HG03457 (cell line): ENCODE results near the gene KIAA1549.
"Not testable (repeated sequence)": the region's sequence is repeated elsewhere in the genome, so short reads cannot be mapped to it uniquely, and the experiment has no call there.

Experiments
- ATAC-seq: cut with Tn5 transposase; IDR thresholded peaks from one replicate; pipeline ENCODE4 v1.9.1; 2021; ENCODE audit warnings: moderate number of reproducible peaks; ENCODE audit not compliant: unreplicated experiment

Gene KIAA1549

DNA sequence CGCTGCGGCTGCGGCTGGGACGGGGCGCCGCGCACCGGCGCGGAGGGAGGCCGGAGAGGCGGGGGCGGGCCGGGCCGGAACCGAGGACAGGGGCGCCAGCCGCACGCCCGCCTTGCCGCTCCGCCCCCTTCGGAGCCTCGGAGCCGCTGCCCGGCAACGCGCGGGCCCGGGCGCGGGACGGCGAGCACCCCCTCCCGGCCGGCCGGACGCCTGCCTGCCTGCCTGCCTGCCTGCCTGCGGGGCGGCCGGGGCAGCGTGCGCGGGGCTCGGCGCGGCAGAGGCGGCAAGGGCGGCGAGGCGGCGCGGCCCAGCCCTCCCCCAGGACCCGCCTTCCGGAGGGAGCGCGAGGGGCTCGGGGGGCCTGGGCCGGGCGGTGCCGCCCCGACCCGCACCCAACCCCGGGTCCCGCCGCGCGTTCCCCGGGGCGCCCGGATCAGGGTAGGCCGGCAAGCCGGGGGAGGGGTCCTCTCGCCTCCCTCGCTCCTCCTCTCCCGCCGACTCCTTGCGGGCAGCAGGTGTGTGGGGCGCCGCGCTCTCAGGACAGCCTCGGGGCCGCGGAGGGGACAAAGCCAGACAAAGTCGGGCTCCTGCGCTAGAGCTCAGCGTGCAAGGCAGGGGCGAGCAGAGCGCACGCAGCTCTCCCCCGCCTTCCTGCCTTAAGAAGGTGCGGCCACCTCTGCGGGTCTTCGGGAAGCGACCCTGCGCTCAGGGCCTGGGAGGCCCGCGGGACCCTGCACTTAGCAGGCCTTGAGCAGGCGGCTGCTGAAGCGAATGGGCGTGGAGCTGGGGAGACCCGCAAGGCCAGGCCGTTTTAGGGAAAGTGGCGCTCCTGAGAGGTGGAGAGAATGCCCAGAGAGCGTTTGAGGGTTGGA is at the start of gene KIAA1549:
Gene KIAA1549 (minus strand): TSS at position 58 of the 872 bp plus-strand sequence. CDS start 120 bp downstream, outside the sequence.
- ATAC-seq, result peak; percentile 86

GRCh38 chr7:139029353-139029752 is 48.2 kb upstream of the KIAA1549 start:
- no peak for ATAC-seq

DNA sequence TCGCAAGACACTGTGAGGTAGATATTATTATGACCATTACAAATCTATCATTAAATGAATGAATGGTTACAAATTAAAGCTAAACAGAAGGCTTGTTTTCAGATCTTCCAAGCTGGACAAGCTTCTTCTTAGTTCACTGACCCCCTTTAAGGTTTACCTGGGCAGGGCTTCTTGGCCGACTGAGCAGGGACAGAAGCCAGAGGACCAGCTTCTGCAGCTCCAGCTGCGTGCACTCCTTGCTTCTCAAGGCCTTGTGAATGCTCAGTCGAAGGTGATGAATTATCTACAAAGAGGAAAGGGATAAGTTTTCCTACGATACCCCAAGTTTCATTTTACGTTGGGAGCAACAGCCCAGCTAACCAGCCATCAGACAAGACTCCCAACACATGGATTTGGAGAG is 45.4 kb upstream of the KIAA1549 start:
- no peak for ATAC-seq

- ATAC-seq, result not testable (repeated sequence)
Observed at GRCh38 chr7:139025861-139026260, 44.7 kb upstream of the KIAA1549 start.

DNA sequence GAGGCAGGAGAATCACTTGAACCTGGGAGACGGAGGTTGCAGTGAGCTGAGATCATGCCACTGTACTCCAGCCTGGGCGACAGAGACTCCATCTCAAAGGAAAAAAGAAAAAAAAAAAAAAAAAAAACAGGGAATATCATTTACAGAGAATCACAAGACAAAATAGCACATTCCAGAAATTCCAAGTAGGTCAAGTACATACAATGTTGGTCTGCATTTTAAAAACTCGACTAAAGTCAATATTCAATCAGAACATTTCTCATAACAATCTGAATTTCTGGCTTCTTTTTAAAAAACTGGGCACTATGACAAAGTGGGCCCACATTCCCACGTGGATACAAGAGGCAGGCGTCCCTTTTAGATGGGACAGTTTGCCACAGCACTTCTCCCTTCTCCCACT is 41.9 kb upstream of the KIAA1549 start:
- ATAC-seq, result no peak

GRCh38 chr7:139022286-139022685 is 41.1 kb upstream of the KIAA1549 start:
- no peak for ATAC-seq

- no peak for ATAC-seq
Observed at GRCh38 chr7:139018910-139019309, 37.7 kb upstream of the KIAA1549 start.

DNA sequence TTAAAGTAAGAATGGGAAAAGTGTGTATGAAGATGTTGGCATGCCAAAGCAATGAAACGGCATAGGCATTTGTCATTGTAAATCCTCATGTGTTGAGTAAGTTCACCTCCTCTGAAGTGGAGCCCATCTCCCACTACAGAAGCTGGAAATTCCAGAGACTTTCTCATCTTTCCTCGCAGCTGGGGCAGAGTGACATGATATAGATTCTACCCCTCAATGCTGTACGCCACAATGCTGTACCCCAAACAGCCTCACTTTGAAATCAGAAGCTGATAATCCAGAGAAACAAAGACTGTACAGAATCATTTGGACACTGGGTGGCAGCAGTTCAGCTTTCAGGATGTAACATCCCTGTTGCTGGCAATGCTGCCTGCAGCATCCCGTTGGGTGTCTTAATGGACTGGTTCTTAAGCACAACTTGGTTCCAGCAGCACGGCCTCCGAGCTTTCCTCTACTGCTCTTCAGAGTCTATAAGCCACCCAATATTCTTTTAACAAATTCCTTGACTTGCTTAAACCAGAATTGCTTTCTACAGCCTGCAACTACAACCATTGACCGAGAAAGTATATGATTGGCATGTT is 35.8 kb upstream of the KIAA1549 start:
- ATAC-seq, result peak; percentile 83

GRCh38 chr7:139011373-139011772 is 30.2 kb upstream of the KIAA1549 start:
- ATAC-seq, result no peak

GRCh38 chr7:139004321-139005090 is 23.3 kb upstream of the KIAA1549 start:
- ATAC-seq, result no peak

DNA sequence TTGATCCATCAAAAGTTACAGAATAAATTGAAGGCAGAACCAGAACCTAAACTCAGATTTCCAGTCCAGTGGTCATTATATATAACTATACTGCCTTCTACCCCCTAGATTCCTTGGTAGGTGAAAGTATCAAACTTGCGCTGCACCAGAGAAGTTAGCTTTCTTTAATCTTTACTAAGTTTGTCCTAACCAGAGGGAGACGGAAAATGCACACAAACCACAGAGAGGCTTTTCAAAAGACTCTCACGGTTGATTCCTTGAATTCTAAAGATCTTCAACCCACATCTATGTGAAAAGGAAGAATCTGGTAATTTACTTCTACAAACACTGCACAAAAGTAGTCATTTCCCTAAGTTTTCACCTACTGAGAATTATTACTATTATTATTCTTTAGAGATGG is 18.2 kb upstream of the KIAA1549 start:
- ATAC-seq, result no peak

- no peak for ATAC-seq
Observed at GRCh38 chr7:138992052-138992531, 10.9 kb upstream of the KIAA1549 start.

- no peak for ATAC-seq
Observed at GRCh38 chr7:138987686-138988085, 6.5 kb upstream of the KIAA1549 start.

- no peak for ATAC-seq
Observed at GRCh38 chr7:138982204-138982623, 1.0 kb upstream of the KIAA1549 start.

- peak; percentile 35 for ATAC-seq
Observed at GRCh38 chr7:138980563-138981291, 462 bp downstream of the KIAA1549 start.

- ATAC-seq, result no peak
Observed at GRCh38 chr7:138979988-138980562, 1.1 kb downstream of the KIAA1549 start.

DNA sequence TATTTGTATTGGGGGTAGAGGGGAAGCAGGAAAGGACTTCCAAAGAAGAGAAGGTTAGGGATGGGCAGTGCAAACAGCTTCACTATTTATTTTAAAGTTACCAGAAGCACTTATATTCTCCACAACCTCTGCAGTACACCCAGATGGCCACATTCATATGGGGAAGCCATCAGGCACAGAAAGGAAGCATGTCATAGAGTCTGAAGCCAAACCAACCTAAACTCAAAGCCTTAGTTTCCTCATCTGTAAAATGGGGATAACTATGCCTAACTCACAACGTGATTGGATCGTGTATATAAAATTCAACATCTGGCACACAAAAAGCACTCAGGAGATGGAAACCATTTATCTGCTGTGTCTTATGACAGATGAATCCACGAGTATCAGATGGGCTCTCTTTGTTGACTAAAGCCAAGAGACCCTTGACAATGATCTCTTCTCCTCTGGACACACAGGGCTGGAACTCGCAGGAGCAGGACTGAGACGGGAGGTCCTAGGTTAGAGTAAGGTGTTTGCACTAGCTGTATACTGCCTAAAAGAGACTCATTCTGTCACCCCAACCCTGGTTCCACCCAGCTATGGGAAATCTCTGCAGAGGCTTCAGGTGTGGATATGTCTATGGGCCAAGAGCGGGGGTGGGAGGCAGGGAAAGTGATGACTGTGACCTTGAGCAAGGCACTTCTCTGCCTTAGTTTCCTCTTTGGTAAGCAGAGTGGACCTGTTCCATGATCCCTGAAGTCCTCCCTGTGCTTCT is 1.8 kb downstream of the KIAA1549 start:
- ATAC-seq, result no peak

- no peak for ATAC-seq
Observed at GRCh38 chr7:138978541-138979184, 2.5 kb downstream of the KIAA1549 start.

- not testable (repeated sequence) for ATAC-seq
Observed at GRCh38 chr7:138976161-138976560, 5.0 kb downstream of the KIAA1549 start.
